Stimulated activated CD4-positive, alpha-beta T cell treated with anti-CD3 and anti-CD28 coated beads, Interleukin-4, amount 100 ng/mL, for 1 hour (primary cell): ENCODE measurements around the gene NKD2.
"Not testable (repeated sequence)": the region's sequence is repeated elsewhere in the genome, so short reads cannot be mapped to it uniquely, and the experiment has no call there.

Experiments
- DNase-seq: peaks from one replicate; pipeline ENCODE4 v3.0.0-alpha.2; 2020

The NKD2 gene

DNA sequence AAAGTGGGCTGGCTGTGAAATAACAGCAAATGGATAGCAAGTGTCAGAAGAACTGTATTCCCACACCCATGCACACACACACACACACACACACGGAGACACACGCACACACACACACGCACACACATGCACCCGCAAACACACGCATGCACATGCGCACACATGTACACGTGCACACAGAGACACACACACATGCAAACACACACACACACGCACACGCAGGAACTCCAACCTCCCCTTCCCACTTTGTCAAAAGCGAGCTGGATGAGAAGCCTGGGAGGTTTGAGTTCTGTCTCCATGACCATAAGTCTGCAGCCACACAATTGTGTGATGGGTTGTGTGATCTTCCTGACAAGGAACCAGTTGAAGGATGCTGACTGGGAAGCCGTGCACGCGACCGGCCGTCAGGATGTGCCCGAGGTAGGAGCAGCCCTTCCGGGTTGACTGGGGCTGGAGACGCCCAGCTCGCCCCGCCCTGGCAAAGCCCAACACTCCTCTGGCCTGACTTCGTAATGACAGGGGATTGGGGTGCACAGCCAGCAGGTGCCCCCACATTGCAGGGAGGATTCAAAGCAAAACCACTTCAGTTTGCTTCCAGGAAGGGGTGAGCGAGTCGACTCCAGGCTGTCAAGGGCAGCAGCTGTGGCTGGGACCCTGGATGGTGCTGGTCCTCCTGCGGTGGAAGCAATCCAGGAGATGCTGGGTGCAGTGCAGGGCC, 29.3 kb upstream of the NKD2 start:
- no peak for DNase-seq

DNA sequence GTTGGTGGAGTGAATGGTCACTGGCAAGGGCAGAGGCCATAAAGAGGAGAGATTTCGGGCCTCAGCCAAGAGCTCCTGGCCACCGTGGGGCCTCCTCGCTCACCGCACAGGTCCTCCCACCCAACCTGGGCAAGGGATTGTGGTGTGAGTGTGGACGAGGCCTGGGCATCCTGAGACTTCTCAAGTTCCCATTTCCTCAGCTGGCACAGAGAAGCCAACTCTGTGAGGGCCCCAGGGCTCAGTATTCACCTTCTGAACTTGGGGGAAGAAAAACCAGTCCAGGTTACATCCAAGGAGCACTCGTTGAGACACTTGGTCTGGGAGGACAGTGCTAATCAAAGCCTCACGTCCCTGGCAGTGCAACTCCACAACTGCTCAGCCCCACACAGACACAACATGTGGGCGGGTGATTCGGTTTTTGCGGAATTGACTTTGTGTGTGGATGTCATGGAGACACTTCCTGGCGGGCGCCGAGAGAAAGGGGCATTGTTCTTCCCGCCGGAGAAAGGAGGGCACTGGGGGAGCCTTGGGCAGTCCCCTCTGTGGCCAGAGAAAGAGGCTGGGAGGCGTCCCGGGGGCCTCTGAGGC, 28.5 kb upstream of the NKD2 start:
- no peak for DNase-seq

DNA sequence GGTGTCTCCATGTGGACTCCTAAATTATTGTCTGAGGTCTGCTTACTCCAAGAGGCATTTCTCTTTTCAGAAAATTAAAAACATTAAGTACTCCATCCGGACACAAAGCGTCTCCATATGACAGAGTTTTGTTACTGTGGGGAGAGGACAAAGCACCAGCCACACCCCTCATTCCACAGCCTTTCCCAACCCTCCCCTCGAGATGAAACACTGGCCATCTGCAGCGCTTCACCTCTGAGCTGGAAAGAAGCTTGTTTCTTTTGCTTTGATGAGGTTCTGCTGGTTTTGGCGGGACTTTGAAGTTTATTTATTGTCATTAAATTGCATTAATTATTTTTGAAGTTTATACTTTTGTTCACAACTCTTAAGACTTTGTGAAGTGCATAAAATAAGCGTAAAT, 27.6 kb upstream of the NKD2 start:
- DNase-seq = no peak

DNA sequence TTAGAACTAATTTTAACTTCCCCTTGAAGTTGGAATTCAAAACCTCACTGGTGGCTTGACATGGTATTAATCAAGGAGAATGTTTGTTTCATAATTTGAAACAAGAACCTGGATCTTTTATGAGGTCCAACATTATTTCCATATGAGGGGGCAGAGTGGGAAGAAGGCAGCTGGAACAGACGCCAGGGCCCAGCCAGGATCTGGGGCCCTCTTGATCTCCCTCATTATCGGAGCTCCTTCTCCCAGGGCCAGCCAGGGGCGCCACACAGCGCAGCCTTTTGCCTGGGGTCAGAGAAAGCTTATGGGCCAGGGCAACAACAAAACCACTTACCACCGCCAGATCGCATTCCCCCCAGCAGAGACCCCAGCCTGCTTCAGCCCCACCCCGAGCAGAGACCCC, 27.1 kb upstream of the NKD2 start:
- no peak for DNase-seq

DNA sequence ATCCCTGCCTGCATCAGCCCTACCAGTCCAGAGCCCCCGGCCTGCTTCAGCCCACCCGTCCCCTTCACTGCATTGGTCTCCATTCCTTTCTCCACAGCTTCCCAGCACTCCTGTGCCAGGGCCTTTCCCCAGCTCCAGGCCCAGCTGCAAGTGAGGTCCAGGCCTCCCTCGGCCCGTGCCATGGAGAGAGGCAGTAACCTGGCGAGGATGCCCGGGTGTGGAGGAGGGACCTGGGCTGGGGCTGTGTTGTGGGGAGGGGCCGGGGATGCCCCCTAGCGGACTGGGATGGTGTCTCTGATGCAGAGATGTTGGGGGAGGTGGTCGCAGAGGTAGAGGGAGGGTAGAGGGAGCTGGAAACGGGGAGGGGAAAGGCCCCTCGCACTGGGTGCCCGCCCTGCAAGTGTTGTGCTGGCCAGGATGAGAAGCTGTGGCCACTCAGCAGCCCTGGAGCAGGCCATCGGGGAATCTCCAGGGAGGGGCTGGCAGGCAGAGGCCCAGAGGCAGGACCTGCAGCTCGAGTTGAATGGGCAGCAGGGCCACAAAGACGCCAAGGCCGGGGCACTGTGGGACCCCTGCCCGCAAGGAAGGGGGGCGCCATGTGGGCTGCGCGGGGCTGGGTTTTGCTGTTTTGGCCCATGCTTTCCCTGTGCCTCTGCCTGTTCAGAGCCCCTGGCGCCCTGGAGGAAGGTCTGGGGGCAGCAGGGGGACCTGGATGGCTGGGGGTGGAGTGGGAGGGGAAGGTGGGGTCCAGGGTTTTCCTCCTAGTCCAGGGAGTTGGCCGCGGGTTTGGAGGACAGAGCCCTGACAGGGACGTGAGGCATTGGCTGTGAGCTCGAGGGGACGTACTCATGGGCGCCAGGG, 26.0 kb upstream of the NKD2 start:
- DNase-seq = no peak

DNA sequence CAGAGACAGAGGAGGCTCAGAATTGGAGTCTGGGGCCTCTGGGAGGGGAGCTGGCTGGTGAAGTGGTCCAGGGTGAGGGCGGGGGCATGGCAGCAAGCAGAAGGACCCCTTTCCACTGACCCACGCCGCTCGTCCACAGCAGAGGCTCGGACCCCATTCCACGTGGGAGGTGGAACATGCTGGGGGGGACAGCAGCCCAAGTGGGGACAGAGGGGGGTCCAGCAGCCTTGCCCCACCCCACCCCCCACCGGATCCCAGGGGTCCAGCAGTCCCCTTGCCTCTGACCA, 25.4 kb upstream of the NKD2 start:
- no peak for DNase-seq

DNA sequence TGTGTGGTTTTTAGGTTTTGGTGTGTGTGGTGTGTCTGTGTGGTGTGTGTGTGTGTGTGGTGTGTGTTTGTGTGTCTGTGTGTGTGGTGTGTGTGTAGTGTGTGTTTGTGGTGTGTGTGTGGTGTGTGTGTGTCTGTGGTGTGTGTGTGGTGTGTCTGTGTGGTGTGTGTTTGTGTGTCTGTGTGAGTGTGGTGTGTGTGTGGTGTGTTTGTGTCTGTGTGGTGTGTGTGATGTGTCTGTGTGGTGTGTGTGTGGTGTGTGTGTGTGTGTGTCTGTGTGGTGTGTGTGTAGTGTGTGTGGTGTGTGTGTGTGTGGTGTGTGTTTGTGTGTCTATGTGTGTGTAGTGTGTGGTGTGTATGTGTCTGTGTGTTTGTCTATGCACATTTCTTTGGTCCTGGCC, 25.0 kb upstream of the NKD2 start:
- DNase-seq = no peak

DNA sequence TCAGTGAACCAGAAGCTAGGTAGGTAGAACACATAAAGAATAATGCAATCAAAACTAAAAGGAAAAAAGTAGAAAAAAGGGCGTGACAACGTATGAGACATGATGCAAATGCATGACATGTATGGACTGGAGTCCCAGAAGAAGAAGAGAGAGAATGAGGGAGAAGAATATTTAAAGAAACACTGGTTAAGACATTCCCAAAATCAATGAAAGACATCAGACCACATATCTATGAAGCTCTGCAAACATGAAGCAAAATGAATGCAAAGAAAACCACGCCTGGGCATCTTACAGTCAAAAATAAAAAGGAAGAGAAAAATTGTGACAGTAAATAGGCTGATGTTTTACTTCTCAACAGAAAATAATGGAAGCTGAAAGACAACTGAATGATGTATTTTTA, 23.8 kb upstream of the NKD2 start:
- DNase-seq = no peak

DNA sequence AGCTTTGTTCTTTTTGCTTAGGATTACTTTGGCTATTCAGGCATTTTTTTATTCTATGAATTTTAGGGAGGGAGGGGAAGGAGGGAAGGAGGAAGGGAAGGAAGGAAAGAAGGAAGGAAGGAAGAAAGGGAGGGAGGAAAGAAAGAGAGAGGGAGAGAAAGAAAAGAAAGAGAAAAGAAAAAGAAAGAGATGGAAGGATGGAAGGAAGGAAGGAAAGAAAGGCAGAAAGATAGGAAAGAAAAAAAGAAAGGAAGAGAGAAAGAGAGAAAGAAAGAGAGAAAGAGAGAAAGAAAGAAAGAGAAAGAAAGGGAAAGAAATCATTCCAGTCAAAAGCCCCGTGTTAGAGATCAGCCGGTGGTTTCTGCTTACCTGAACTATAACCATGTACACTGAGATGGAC, 20.8 kb upstream of the NKD2 start:
- DNase-seq = no peak

DNA sequence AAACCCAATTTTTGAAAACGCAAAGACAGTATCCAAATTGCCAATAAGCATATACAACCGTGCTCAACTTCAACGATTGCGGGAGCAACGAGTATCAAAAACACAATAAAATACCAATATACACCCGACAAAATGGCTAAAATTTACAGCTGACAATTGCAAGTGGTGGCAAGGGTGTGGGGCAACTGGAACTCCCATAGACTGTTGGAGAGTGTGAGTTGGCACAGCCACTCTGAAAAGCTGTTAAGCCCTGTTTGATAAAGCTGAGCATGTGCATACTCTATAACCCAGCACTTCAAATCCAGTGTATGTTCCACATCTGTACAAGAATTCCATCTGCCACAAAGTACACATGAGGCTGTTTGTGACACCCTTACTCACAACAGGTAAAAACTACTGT, 20.3 kb upstream of the NKD2 start:
- DNase-seq = no peak

DNA sequence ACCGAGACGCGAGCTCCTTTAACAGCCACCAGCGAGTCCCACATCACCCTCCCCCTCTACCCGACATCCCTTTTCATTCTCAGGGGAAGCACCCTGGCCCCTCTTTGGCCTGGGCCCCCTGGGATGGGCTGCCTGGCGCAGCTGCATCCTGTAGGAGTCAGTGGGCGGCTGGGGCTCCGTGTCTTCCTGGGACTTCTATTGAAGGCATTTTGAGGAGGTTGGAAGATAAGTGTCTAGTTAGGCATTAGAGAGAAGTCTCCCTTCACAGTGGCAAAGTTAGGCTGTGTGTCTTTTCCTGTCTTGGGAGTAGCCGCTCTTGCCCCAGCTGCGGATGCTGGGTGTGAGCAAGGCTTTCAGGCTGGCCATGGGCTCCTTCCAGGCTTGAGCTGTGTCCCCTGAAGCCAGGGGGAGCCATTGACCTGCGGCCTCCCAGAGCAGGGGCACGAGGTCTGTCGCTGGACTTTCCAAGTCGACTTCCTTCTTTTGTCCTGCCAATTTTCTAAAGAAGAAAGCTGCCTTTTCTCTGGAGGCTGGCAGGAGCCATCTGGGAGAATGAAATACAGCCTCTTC, 18.6 kb upstream of the NKD2 start:
- DNase-seq = no peak

DNA sequence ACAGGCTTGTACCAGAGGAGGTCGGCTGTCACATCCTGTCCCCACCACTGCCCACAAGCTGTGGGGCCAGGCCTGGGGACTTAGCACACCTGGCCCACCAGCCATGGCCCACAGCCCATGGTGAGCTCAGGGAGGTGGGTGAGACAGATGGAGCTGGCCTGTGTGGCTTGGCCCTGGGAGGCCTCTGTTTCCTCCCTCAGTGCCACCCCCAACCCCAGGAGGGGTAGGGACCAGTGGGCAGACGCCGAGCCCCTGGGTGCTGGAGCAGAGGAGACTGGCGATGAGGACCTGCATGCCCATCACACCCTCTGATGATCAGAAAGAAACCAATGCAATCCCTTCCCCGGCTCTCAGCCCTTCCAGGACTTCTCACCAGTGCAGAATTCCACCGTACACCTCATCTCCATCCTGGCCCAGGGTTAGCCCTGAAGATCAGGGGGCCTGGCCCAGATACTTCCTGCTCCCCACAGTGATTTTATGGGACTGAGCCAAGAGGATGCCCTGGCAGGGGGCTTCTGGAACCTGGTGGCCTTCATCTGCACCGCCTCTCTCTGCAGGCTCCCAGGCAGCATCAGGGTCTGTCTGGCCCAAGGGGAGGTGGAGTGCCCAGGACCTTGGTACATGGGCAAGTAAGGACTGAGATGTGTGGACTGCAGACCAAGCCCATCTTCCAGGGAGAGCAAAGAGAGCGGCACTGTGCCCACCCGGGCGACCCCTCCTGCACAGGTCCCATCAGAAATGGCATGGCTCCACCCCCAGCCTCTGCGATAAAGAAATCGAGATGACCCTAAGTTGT, 16.9 kb upstream of the NKD2 start:
- no peak for DNase-seq

DNA sequence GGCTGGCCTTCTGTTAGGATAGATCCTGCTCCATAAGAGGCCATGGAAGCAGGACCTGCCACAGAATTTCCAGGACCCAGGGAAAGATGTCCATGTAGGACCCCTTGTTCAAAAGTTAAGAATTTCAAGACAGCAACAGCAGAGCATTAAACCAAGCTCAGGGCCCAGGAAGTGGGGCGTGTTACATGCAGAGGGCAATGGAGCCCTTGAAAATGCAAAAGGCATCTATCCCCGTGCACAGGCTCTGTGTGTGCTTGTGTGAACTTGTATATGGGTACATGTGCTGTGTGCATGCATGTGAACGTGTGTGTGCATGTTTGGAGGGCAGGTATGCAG, 14.4 kb upstream of the NKD2 start:
- DNase-seq = no peak

DNA sequence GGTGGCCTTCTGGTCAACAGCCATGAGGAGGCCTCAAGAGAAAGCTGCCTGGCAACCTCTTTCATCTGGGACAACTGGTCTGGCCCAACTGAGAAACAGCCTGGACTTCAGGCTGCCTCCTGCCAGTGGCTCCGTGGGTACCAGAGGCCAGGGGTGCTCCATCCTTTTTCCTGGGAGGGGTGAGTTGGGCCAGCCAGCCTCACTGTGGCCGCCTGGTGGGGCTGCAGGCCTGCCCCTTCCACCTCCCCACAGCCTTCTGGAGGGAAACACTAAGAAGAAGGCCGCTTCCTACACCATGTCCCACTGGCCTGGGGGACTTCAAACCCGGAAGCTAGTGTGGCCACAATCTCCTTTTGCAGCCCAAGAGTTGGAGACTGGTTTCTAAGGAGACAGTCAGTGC, 13.8 kb upstream of the NKD2 start:
- DNase-seq = no peak

DNA sequence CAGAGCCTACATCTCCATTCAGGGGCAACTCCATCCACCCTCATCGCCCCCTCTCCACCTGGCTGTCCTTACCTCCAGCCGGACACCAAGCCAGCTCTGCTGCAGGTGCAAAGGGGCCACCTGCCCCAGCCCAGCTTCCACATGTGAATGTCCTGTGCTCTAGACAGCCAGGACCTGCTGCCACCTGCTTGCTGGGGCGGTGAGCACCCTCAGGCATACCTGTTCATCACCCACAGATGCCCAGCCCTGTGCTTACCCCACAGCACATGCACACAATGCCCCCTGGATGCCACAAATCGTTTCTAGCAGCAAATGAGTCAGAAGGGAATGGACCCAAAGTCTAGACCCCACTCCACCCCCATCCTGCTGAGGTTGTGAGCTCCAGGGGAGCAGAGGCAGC, 13.3 kb upstream of the NKD2 start:
- no peak for DNase-seq

DNA sequence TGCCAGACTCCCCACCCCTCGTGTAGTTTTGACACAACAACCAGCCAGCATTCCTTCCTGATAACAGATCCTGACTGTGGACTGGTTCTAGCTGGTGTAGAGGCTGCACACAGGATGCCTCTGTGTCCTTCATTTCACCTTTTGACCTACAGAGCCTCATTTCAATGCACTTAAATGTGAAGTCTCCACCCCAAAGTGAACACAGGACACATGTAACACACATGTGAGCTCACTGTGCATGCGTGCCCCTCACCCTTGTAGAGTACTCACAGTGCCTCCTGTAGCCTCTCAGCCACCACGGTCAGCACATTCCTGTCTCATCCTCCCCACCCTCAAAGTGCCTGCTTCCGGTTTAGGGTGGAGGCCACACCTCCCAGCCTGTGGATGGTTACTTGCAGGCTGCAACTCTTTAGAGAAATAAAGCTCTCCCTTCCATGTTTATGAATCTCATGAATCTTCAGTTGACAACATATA, 11.6 kb upstream of the NKD2 start:
- DNase-seq = no peak

DNA sequence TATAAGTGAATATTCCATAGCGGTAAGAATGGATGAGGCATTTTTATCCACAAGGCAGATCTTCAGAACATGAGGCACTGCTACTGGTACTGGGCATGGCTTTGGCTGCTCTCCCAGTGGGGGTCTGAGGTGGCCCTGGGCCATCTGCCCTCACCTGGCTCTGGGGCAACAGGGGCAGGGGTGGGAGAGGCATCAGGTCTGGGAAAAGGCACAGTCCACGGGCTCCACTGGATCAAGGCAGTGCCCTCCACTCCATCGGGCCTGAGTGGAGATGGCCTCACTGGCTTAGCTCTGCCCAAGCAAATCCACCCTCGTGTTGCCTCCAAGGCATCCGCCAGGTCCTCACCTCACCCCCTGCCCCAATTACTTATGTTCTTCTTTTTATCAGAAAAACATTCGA, 10.9 kb upstream of the NKD2 start:
- no peak for DNase-seq

DNA sequence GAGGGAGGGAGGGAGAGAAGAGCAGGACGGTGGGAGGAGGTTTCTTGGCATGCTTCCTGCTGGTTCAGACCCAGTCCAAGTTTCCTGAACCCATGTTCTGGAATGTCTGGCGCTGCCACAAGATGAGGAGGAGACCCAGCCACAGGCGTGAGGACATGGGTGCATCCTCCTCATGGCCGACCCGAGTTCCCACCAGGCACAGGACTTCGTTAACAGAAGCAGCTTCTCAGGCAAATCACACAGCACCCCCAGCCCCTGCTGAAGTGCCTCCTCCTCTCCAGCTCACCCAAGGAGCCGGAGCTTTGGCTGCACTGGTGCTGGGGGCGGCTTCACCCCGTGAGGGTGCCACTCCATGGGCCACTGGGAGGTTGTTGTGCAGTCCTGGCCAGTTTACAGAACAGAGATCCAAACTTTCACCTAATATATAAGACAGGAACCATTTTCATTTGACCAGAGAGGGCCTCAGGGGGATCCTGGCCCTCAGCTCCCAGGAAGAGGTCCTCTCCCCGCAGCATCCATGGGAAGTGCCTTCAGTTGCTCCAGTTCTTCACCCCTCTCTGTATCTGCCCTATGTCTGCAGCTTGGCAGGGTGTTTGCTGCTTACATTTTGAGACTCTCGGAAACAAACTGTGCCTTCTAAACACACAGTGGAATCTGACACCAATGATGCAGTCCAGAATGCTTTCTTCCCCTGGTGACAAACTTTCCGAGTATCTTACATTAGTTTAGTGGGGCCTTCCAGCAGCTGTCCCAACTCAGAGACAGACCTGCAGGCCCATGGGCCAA, 10.2 kb upstream of the NKD2 start:
- no peak for DNase-seq

DNA sequence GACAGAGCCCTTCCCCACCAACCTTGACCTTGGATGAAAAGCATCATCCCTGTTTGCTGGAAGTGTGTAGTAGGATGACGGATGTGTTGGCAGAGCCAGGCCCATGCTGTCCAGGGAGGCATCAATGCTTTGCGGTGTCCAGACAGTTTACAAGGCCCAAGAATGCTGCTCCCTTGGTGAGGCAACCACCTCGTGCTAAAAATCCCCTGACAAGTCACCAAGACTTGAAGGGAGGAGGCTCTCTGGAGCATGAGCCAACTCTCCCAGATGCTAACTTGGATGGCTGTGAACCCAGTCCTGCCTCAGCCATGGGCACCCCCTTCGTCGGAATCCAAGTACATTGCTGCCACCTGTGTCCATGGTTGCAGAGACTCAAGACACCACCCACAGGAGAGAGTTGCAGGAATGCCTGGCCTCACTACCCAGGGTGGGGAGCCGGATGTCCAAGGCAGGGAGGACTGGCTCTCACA, 9.5 kb upstream of the NKD2 start:
- DNase-seq = no peak

DNA sequence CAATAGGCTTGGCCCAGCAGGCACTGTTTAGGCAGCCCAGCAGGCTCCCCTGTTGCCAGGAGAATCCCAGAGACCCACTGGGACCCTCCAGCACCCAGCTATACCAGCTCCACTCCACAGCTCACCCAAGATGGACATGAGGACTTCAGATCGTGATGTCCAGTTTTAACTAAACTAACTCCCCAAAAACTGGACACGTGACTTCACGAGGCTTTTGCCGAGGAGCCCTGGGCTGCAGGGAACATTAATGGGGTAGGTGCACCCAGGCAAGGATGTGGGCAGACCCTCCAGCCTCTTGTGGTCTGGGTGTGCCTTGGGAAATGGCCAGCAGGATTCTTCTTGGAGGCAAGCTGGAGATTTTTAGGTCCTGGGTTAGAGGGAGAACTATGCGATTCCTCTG, 8.9 kb upstream of the NKD2 start:
- DNase-seq = no peak

DNA sequence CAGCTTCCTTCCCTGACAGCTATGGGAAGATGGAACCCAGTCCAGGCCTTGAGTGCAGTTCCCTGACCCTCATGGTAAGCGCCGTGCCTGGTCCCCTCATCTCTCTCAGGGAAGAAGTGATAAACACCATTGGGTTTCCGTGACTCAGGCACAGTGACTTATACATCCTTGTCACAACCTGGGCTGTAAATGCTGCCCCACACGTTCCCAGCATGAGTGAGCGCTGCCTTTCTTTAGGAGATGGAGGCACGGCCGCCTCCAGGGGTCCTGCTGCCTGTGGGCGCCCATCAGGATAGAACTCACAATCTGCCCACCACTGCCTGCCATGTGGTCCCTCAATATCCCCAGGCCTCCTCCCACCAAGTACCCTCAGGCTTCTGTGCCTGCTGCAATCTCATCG, 8.3 kb upstream of the NKD2 start:
- DNase-seq = no peak

DNA sequence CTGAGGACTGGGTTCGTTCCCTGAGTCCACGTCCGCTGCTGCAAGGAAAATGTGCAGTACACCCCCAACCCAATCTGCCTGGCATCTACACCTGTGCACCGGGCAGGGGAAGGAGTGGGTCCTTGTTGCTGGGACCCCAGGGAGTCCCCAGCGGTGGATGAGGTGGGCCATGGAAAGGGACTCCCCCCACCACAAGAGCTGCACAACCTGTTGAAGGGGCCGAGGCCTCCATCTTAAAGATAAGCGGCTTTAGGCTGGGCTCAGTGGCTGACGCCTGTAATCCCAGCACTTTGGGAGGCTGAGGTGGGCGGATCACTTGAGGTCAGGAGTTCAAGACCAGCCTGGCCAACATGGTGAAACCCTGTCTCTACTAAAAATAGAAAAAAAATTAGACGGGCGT, 7.8 kb upstream of the NKD2 start:
- DNase-seq = not testable (repeated sequence)
